ENCODE measurements around the gene GFRA1.
"Not testable (repeated sequence)": the region's sequence is repeated elsewhere in the genome, so short reads cannot be mapped to it uniquely, and the experiment has no call there.

GFRA1 gene

DNA sequence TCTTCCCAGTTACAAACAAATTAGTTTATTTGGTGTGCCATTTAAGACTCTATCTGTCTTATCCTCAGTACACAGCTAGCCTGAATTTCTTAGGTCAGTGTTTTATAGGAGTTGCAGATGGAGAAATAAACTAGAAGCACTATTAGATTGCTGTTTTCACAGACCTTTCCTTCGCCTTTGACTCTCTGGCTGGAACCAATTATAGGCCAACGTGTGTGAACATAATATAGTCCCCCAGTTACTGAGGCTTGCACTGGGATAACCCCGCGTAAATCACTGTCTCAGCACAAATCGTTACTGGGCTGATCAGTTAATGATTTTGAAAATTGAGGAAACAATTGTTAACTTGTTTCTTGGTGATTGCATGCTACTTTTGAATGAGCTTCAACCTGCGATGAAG is 233.4 kb downstream of the GFRA1 start:
- Mint-ChIP-seq H3K27ac (no peak overlapping the region), H3K27me3 (no peaks in the 10 kb centered on the region)
- intact Hi-C loops (cut with micrococcal nuclease) = no loop called here

DNA sequence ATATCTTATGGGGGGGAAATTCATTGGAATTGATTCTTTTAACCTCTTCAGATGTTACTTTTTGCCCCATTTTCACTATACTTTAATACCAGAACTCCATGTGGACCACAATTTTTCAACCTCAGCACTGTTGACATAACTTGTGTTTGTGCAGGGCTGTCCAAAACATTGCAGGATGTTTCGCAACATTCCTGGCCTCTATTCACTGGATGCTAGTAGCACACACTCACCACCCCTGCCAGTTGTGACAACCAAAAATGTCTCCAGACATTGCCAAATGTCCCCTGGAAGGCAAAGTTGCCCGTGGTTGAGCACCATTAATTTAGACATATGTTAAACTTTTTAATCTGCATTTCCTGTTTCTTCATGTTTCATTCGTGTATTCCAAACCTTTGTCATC is 234.7 kb downstream of the GFRA1 start:
- H3K4me1 Mint-ChIP-seq (ENCODE audit: low read depth) = no peaks in the 10 kb centered on the region
- intact Hi-C loops (cut with micrococcal nuclease) = no loop called here
- no peak overlapping the region for H3K4me3 Mint-ChIP-seq
- H3K27me3 Mint-ChIP-seq = no peaks in the 10 kb centered on the region
- H3K27ac Mint-ChIP-seq = no peak overlapping the region
- H3K36me3 Mint-ChIP-seq (ENCODE audit: low read depth) = no peaks in the 10 kb centered on the region
- peaks cover 9% of the 10 kb centered on the region for H3K9me3 Mint-ChIP-seq

More for the DNA sequence above, 233.4 kb downstream of the GFRA1 start:
- H3K4me3 Mint-ChIP-seq = no peak overlapping the region
- no peaks in the 10 kb centered on the region for H3K36me3 Mint-ChIP-seq (ENCODE audit: low read depth)
- H3K9me3 Mint-ChIP-seq = no peaks in the 10 kb centered on the region
- H3K4me1 Mint-ChIP-seq (ENCODE audit: low read depth) = no peaks in the 10 kb centered on the region

DNA sequence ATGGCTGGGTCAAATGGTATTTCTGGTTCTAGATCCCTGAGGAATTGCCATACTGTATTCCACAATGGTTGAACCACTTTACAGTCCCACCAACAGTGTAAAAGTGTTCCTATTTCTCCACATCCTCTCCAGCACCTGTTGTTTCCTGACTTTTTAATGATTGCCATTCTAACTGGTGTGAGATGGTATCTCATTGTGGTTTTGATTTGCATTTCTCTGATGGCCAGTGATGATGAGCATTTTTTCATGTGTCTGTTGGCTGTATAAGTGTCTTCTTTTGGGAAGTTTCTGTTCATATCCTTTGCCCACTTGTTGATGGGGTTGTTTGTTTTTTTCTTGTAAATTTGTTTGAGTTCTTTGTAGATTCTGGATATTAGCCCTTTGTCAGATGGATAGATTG is 237.6 kb downstream of the GFRA1 start:
- H3K27ac Mint-ChIP-seq; intact Hi-C loops (cut with micrococcal nuclease); H3K36me3 Mint-ChIP-seq (ENCODE audit: low read depth); H3K4me1 Mint-ChIP-seq (ENCODE audit: low read depth); H3K4me3 Mint-ChIP-seq; H3K27me3 Mint-ChIP-seq: not testable (repeated sequence)
- peaks cover 33% of the 10 kb centered on the region for H3K9me3 Mint-ChIP-seq

DNA sequence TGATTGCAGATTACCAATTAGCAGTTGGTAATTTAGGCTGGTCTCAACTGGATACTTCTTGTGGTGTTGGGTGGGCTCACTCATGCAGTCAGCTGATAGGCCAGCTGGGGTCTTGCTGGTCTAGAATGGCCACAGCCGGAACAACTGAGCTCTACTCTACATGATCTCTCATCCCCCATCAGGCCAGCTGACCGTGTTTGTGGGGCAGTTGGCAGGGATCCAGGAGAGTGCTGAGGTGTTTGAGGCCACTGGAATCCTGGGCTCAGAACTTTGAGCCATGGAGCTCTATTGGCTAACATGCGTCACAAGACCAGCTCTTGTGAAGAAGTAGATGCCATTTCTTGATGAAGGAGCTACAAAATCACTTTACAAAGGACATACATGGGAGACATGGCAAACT is 242.4 kb downstream of the GFRA1 start:
- intact Hi-C loops (cut with micrococcal nuclease) = no loop called here
- Mint-ChIP-seq H3K36me3 (ENCODE audit: low read depth) (no peaks in the 10 kb centered on the region), H3K9me3 (peaks cover 45% of the 10 kb centered on the region), H3K27ac (no peak overlapping the region), H3K27me3 (no peaks in the 10 kb centered on the region), H3K4me1 (ENCODE audit: low read depth) (no peaks in the 10 kb centered on the region), H3K4me3 (no peak overlapping the region)

DNA sequence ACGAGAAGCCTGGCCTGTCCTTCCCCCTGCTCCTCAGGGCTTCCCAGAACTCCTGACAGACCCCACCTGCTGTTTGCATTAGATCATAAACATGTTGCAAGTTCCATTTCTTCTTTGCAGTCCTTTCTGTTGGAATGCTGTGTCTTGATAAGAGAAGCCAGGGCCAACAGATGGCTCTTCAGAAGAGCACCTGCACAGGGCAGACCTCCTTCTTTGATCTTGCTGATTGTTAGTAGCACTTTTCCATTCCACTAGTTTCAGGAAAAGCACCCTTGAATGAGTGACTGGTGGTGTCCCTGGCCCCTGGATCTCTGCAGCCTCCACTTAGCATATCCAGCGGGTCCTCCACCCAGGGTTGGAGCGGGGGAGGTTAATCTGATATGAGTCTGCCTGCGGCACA is 243.2 kb downstream of the GFRA1 start:
- Mint-ChIP-seq H3K27me3 (no peaks in the 10 kb centered on the region), H3K36me3 (ENCODE audit: low read depth) (no peaks in the 10 kb centered on the region), H3K4me1 (ENCODE audit: low read depth) (no peaks in the 10 kb centered on the region), H3K4me3 (no peak overlapping the region), H3K9me3 (peaks cover 45% of the 10 kb centered on the region), H3K27ac (no peak overlapping the region)
- intact Hi-C loops (cut with micrococcal nuclease) = no loop called here

DNA sequence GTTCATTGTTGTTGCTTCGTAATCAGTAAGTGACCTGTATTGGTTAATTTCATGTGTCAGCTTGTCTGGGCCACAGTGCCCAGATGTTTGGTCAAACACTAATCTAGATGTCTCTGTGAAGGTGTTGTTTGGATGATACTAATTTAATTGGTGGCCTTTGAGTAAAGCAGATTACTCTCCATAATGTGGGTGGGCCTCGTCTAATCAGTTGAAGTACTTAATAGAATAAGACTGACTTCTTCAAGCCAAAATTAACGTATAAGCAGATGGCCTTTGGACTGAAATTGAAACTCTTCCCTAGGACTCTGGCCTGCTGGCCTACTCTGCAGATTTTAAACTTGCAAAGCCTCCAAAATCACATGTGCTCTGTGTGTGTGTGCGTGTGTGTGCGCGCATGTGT is 245.7 kb downstream of the GFRA1 start:
- no peak overlapping the region for H3K27ac Mint-ChIP-seq
- no peak overlapping the region for H3K4me3 Mint-ChIP-seq

DNA sequence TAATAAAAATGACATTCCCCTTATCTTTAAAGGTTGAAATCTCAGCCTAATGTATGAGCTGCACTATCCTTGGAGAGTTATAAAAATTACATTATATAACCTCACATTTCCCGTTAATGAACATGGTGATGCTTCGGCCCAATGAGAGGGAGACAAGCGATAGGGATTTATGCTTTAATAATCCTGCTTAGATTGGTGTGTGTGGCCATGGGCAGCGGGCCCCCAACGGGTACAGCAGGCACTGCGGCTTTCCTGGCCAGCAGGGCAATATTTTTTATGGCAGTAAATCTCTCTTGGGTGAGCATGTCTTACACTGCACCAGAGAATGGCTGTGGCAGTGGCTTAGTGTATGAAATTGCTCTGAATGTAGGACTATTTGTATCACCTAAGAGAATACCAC is 246.3 kb downstream of the GFRA1 start:
- Mint-ChIP-seq H3K9me3 (peaks cover 24% of the 10 kb centered on the region), H3K27me3 (no peaks in the 10 kb centered on the region), H3K4me1 (ENCODE audit: low read depth) (no peaks in the 10 kb centered on the region), H3K4me3 (no peak overlapping the region), H3K36me3 (ENCODE audit: low read depth) (no peaks in the 10 kb centered on the region), H3K27ac (no peak overlapping the region)
- intact Hi-C loops (cut with micrococcal nuclease) = no loop called here

More for the DNA sequence above, 245.7 kb downstream of the GFRA1 start:
- Mint-ChIP-seq H3K27me3 (no peaks in the 10 kb centered on the region), H3K36me3 (ENCODE audit: low read depth) (no peaks in the 10 kb centered on the region), H3K9me3 (peaks cover 28% of the 10 kb centered on the region), H3K4me1 (ENCODE audit: low read depth) (no peaks in the 10 kb centered on the region)
- intact Hi-C loops (cut with micrococcal nuclease) = no loop called here

DNA sequence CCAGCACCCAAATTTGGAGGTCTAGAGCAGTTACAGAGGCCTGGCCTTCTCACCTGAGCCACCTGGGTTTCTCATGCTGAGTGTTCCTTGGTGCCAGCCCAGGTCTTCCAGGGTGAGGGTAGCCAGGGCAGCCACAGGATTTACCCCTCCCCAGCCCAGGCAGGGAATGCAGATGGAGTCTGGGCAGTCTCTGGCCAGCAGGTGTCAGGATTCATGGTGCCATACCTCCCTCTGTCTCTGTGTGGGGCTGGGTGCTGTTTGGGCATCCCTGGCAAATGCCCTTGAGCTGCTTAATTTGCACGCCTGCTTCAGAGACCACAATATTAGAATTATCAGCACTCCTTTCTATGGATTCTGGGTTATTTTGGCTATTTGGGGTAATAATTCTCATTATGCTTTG is 246.7 kb downstream of the GFRA1 start:
- H3K36me3 Mint-ChIP-seq (ENCODE audit: low read depth) = no peaks in the 10 kb centered on the region
- intact Hi-C loops (cut with micrococcal nuclease) = no loop called here
- no peak overlapping the region for H3K27ac Mint-ChIP-seq
- peaks cover 20% of the 10 kb centered on the region for H3K9me3 Mint-ChIP-seq
- H3K4me3 Mint-ChIP-seq = no peak overlapping the region
- no peaks in the 10 kb centered on the region for H3K27me3 Mint-ChIP-seq
- H3K4me1 Mint-ChIP-seq (ENCODE audit: low read depth) = no peaks in the 10 kb centered on the region

DNA sequence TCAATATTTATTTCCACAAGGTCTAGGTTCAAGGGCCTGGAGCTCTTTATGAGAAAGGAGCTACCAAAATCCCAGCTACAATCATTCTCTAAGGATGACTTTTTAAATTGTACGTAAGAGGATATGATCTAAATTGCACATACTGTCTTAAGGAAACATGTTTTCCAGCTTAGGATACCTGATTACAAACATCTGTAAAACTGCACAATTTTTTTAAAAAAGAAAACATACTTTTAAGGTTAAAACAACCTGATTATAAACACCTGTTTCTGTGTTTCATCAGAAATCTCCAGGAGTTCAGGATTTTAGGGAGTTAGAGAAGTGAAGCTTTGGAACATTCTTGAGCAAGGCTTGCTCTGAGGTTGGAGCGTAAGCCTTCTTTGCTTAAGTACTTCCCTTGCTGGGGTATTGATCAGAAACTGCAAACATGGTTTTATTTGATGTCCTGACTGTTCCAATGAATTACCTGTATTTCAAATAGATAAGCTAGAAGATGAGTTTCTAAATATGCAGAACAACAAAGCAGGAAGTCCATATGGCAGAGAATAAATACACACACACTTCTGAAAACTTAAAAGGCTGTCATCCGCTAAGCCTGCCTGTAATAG is 248.6 kb downstream of the GFRA1 start:
- Mint-ChIP-seq H3K27ac (no peak overlapping the region), H3K4me1 (ENCODE audit: low read depth) (no peaks in the 10 kb centered on the region), H3K27me3 (no peaks in the 10 kb centered on the region), H3K9me3 (peaks cover 18% of the 10 kb centered on the region), H3K36me3 (ENCODE audit: low read depth) (no peaks in the 10 kb centered on the region), H3K4me3 (no peak overlapping the region)
- intact Hi-C loops (cut with micrococcal nuclease) = no loop called here

DNA sequence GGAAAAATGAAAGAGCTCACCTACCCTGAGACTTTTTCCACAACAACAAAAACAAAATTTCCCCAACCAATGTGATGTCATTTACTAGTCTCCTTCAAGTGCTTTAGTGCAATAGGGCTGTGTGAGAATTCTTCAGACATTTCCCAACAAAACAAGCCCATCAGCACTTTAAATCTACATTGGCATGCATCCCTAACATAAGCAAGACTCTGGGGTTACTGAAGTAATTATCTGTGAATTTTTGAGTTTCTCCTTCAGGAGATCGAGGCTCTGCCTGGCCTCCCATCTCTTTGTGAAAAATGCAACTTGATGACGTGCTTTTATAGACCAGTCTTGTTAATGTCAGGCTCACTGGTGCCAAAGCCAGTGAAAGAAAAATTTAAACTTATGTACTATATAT is 255.6 kb downstream of the GFRA1 start:
- Mint-ChIP-seq H3K4me1 (ENCODE audit: low read depth) (no peaks in the 10 kb centered on the region), H3K27me3 (no peaks in the 10 kb centered on the region), H3K27ac (no peak overlapping the region), H3K36me3 (ENCODE audit: low read depth) (no peaks in the 10 kb centered on the region), H3K4me3 (no peak overlapping the region), H3K9me3 (peaks cover 15% of the 10 kb centered on the region)
- intact Hi-C loops (cut with micrococcal nuclease) = no loop called here

DNA sequence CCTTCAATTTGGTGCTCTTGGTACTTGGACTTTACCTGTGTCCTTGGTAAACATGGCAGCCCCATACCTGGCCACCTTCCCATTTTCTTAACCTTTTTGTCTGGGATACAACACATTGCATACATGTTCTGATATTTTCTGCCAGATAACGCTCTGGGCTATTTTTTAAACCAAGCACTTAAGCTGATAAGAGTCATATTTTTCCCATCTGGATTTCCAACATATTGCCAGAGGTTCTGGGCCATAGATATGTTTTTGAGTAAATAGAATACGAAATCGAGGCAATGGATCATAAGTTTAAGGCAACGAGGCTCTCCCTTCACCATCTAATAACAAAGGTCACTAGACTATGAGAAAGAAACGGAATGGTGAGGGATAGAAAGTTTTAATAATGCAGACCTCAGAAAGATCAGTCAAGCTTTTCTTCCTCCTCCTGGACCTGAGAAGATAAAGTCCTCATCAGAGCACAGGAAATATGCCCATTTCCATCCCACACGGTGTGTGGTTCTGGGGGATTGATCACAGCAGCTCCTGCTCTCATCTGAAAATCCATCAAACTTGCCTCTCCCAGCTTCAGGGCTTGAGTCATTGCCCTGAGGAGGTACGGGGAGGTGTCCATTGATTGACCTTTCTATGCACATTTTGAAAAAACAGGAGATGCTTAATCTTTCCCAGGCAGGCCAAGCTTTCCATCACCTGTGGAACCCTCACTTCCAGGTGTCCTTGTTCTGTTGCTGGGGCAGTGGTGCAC is 257.2 kb downstream of the GFRA1 start:
- H3K27me3 Mint-ChIP-seq = no peaks in the 10 kb centered on the region
- H3K9me3 Mint-ChIP-seq = peaks cover 11% of the 10 kb centered on the region
- no peaks in the 10 kb centered on the region for H3K4me1 Mint-ChIP-seq (ENCODE audit: low read depth)
- intact Hi-C loops (cut with micrococcal nuclease) = no loop called here
- H3K27ac Mint-ChIP-seq = no peak overlapping the region
- H3K4me3 Mint-ChIP-seq = no peak overlapping the region
- no peaks in the 10 kb centered on the region for H3K36me3 Mint-ChIP-seq (ENCODE audit: low read depth)

DNA sequence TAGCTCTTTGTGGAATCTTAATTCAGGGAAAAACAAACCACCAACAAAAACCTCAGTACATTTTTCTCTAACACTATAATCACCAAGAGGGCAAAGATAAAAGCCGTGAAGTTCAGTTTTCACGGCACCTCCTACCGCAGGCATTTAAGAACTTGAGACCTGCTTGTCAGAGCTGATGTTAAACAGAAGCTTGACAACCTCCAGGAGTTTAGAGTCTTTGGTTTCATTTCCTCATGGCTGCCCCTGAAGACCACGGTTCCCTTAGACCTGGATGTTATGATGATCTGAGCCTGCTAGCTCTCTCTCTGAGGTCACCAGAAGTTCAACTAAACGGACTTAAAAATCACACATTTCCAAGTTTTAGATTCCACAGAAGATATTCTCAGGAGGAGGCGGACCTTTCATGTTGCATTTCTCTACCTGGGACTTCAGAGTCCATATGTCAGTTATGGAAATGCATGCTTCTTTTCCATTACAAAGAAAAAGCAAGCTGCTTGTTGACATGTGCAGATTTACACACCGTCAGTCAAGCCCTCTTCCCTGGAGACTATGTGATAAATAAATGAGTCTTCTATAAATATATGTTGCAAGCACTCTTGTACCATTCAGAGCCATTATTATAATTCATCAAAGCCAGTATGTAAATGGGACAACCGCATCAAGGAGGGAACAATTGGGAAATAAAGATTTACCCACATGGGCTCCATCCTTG is 258.0 kb downstream of the GFRA1 start:
- Mint-ChIP-seq H3K27ac (no peak overlapping the region), H3K9me3 (peaks cover 9% of the 10 kb centered on the region), H3K27me3 (no peaks in the 10 kb centered on the region), H3K4me3 (no peak overlapping the region), H3K36me3 (ENCODE audit: low read depth) (no peaks in the 10 kb centered on the region), H3K4me1 (ENCODE audit: low read depth) (no peaks in the 10 kb centered on the region)
- intact Hi-C loops (cut with micrococcal nuclease) = no loop called here

DNA sequence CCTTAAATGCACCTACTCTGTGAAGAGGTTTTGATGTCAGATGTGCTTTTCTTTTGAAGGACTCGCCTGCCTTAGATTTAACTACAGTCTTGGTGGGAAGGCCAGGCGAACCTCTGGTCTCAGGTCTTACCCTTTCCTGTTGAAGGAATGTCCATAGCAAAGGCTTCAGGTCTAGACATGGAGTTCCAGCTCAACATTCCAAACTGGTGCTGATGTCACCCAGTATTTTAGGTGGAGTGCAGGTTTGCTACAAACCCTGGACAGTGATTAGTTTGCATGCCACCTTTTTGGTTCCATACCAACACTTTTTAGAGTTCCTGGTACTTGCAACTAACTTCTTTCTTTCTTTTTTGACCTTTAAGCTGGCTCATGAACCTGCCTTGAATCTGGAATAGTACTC is 258.7 kb downstream of the GFRA1 start:
- intact Hi-C loops (cut with micrococcal nuclease) = no loop called here
- Mint-ChIP-seq H3K27ac (no peak overlapping the region), H3K27me3 (no peaks in the 10 kb centered on the region), H3K36me3 (ENCODE audit: low read depth) (no peaks in the 10 kb centered on the region), H3K4me3 (no peak overlapping the region), H3K4me1 (ENCODE audit: low read depth) (no peaks in the 10 kb centered on the region), H3K9me3 (peaks cover 3% of the 10 kb centered on the region)

DNA sequence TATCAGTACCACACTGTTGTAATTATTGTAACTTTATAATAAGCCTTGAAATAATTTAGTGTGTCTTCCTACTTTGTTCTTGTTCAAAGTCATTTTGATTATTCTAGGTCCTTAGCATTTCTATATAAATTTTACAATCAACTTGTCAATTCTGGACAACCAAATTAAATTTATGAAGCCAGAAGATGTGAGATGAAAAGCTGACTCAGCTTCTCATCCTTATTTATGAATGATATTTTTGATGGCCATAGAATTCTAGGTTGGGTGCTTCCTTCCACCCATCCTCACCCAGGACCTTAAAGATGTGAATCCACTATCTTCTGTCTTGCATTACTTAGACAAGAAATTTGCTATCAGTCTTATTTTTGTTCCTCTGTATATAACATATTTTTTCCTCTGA is 261.1 kb downstream of the GFRA1 start:
- Mint-ChIP-seq H3K9me3 (no peaks in the 10 kb centered on the region), H3K4me1 (ENCODE audit: low read depth) (no peaks in the 10 kb centered on the region), H3K27me3 (no peaks in the 10 kb centered on the region), H3K36me3 (ENCODE audit: low read depth) (no peaks in the 10 kb centered on the region), H3K4me3 (no peak overlapping the region), H3K27ac (no peak overlapping the region)
- intact Hi-C loops (cut with micrococcal nuclease) = no loop called here
